Measurements from ENCODE around the gene FGFR3. TPM values are rescaled to one million over a fixed set of nuclear protein-coding genes. Genes with fewer than 3 reads are reported as not detected.
A peak's percentile ranks its signal among the peaks of the same experiment; 100 is the strongest.

The FGFR3 gene
- total RNA-seq (2022): 34.3 and 47.5 TPM in 2 replicates
- percentile 50 among the genes with signal in this experiment for Bru-seq, nascent RNA
- BruChase-seq, experiment 1, labeled RNA remaining after a 6-hour chase: percentile 69 among the genes with signal in this experiment
- BruChase-seq, experiment 2, labeled RNA remaining after a 2-hour chase: percentile 59 among the genes with signal in this experiment
- long read RNA-seq, full-length matches to known transcripts: 3 of 28 reads
- long read RNA-seq, partial matches to known transcripts: 13 of 28 reads
- long read RNA-seq, other reads (novel, unspliced or antisense): 12 of 28 reads

GRCh38 chr4:1792832-1793495 lies at the start of gene FGFR3:
FGFR3 (plus strand) TSS chr4:1793293; CDS start chr4:1793935, 642 bp downstream.
- Mint-ChIP-seq H3K9me3 (ENCODE audit: low read depth, unreplicated experiment) (no peaks in the 10 kb centered on the region), H3K4me3 (ENCODE audit: low read depth, unreplicated experiment) (peak within 1 kb of the TSS; percentile 46), H3K27me3 (ENCODE audit: unreplicated experiment) (no peaks in the 10 kb centered on the region), H3K4me1 (ENCODE audit: low read depth, unreplicated experiment) (peaks cover 8% of the 10 kb centered on the region), H3K27ac (ENCODE audit: unreplicated experiment) (no peak within 1 kb of the TSS), H3K36me3 (ENCODE audit: insufficient read depth, unreplicated experiment) (peaks cover 10% of the 10 kb centered on the region)
- CTCF ChIA-PET: no interaction called here
- TF ChIP-seq, protein P1, sequence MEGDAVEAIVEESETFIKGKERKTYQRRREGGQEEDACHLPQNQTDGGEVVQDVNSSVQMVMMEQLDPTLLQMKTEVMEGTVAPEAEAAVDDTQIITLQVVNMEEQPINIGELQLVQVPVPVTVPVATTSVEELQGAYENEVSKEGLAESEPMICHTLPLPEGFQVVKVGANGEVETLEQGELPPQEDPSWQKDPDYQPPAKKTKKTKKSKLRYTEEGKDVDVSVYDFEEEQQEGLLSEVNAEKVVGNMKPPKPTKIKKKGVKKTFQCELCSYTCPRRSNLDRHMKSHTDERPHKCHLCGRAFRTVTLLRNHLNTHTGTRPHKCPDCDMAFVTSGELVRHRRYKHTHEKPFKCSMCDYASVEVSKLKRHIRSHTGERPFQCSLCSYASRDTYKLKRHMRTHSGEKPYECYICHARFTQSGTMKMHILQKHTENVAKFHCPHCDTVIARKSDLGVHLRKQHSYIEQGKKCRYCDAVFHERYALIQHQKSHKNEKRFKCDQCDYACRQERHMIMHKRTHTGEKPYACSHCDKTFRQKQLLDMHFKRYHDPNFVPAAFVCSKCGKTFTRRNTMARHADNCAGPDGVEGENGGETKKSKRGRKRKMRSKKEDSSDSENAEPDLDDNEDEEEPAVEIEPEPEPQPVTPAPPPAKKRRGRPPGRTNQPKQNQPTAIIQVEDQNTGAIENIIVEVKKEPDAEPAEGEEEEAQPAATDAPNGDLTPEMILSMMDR (IDR thresholded peaks at IDR 0.05; ENCODE audit: unreplicated experiment): no peak
- peak; percentile 54 for DNase-seq
- intact Hi-C loops (cut with micrococcal nuclease; ENCODE audit: unreplicated experiment): no loop called here
- BruUV-seq (replicated peaks): no TSS peak

DNA sequence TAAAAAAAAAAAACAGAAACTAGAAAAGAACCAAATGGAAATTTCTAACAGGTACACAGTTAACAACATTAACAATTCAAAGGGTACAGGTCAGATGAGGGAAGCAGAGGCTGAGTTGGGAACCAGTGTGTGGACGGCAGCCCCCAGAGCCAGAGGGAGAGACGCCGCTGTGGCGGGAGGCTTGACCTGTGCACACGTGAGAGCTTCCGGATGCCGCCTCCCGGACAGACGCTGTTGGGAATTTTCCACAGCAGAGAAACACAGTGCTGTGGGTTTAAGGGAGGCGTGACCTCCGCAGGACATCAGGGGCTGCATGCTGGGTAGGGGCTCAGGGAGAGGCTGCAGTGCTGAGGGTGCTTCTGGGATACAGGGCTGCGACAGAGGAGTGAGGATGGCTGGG lies 49.5 kb upstream of the FGFR3 start:
- Mint-ChIP-seq H3K27ac (ENCODE audit: unreplicated experiment) (peak overlapping the region; percentile 61), H3K4me1 (ENCODE audit: low read depth, unreplicated experiment) (no peaks in the 10 kb centered on the region), H3K27me3 (ENCODE audit: unreplicated experiment) (no peaks in the 10 kb centered on the region), H3K4me3 (ENCODE audit: low read depth, unreplicated experiment) (no peak overlapping the region), H3K9me3 (ENCODE audit: low read depth, unreplicated experiment) (peaks cover 3% of the 10 kb centered on the region), H3K36me3 (ENCODE audit: insufficient read depth, unreplicated experiment) (peaks cover 29% of the 10 kb centered on the region)
- intact Hi-C loops (cut with micrococcal nuclease; ENCODE audit: unreplicated experiment): no loop called here
- no peak for DNase-seq
- BruUV-seq (replicated peaks): no TSS peak
- TF ChIP-seq, protein P1 (IDR thresholded peaks at IDR 0.05; ENCODE audit: unreplicated experiment): no peak
- CTCF ChIA-PET: no interaction called here

GRCh38 chr4:1743975-1744374 lies 49.1 kb upstream of the FGFR3 start:
- Mint-ChIP-seq H3K36me3 (ENCODE audit: insufficient read depth, unreplicated experiment) (peaks cover 28% of the 10 kb centered on the region), H3K9me3 (ENCODE audit: low read depth, unreplicated experiment) (no peaks in the 10 kb centered on the region), H3K4me1 (ENCODE audit: low read depth, unreplicated experiment) (no peaks in the 10 kb centered on the region), H3K27ac (ENCODE audit: unreplicated experiment) (peak overlapping the region; percentile 61), H3K4me3 (ENCODE audit: low read depth, unreplicated experiment) (no peak overlapping the region), H3K27me3 (ENCODE audit: unreplicated experiment) (no peaks in the 10 kb centered on the region)
- intact Hi-C loops (cut with micrococcal nuclease; ENCODE audit: unreplicated experiment): no loop called here
- TF ChIP-seq, protein P1 (IDR thresholded peaks at IDR 0.05; ENCODE audit: unreplicated experiment): no peak
- DNase-seq: no peak
- CTCF ChIA-PET: interaction anchor here (0.6 kb wide), 1 partner anchor 45 kb away, joined by 5 read pairs; no protein-coding TSS in a partner anchor
- no TSS peak for BruUV-seq (replicated peaks)

- Mint-ChIP-seq H3K27ac (ENCODE audit: unreplicated experiment) (no peak overlapping the region), H3K9me3 (ENCODE audit: low read depth, unreplicated experiment) (no peaks in the 10 kb centered on the region), H3K27me3 (ENCODE audit: unreplicated experiment) (no peaks in the 10 kb centered on the region), H3K4me1 (ENCODE audit: low read depth, unreplicated experiment) (no peaks in the 10 kb centered on the region), H3K36me3 (ENCODE audit: insufficient read depth, unreplicated experiment) (peaks cover 28% of the 10 kb centered on the region), H3K4me3 (ENCODE audit: low read depth, unreplicated experiment) (no peak overlapping the region)
- no peak for DNase-seq
- no TSS peak for BruUV-seq (replicated peaks)
- CTCF ChIA-PET: interaction anchor here (0.6 kb wide), 1 partner anchor 46 kb away, joined by 5 read pairs; no protein-coding TSS in a partner anchor
- intact Hi-C loops (cut with micrococcal nuclease; ENCODE audit: unreplicated experiment): no loop called here
- TF ChIP-seq, protein P1 (IDR thresholded peaks at IDR 0.05; ENCODE audit: unreplicated experiment): no peak
Observed at GRCh38 chr4:1744552-1744951, 48.5 kb upstream of the FGFR3 start.

Measured in Calu3 (cell line).